Ovary (tissue), 9 donors: ENCODE measurements around the gene LGALS13. TPM values are rescaled to one million over a fixed set of nuclear protein-coding genes. Genes with fewer than 3 reads are reported as not detected.

Experiments
- DNase-seq, 5 donors: peaks; one replicate each; pipeline ENCODE4 v3.0.0-alpha.2; 2019 to 2020
- H3K27ac ChIP-seq, 2 donors: fragments of 200-600 bp; one replicate each; pipeline versions ENCODE4 v1.5.1 to v1.8.0; 2019 to 2022
- H3K27me3 ChIP-seq: fragments of 200-600 bp; one replicate; pipeline ENCODE4 v1.8.0; 2022
- H3K36me3 ChIP-seq: fragments of 200-600 bp; sonication (generic); one replicate; pipeline ENCODE4 v1.5.1; 2019
- H3K4me1 ChIP-seq: one replicate; pipeline ENCODE4 v1.8.1; 2013; ENCODE audit warnings: mild to moderate bottlenecking, moderate library complexity; ENCODE audit not compliant: insufficient read depth
- H3K4me3 ChIP-seq: fragments of 200-600 bp; sonication (generic); one replicate; pipeline ENCODE4 v1.5.1; 2017
- H3K9me3 ChIP-seq, 2 donors: fragments of 200-600 bp in 1 of 2; sonication (generic) in 1 of 2; one replicate each; pipeline versions ENCODE4 v1.5.1 to v1.8.1; 2013 to 2019; ENCODE audit warnings: mild to moderate bottlenecking in 1 of 2, moderate library complexity in 1 of 2
- EP300 ChIP-seq: sonication (generic); formaldehyde crosslinking; IDR thresholded peaks from one replicate; pipeline ENCODE4 v1.6.1; 2017; ENCODE audit warnings: antibody characterized with exemption
- POLR2A ChIP-seq: fragments of 450-650 bp; IDR thresholded peaks from one replicate; pipeline ENCODE4 v1.6.1; 2017; ENCODE audit warnings: antibody characterized with exemption, mild to moderate bottlenecking, moderate library complexity
- WGBS, 3 donors: extraction: QIAGEN DNeasy Blood & Tissue Kit in 1 of 3; methylation state at CpG; one replicate each; pipeline versions ENCODE4 v1.1.5 to v1.1.7; 2013 to 2017; 5-methylcytosine and 5-hydroxymethylcytosine counted together
- intact Hi-C, 4 donors: fragments of 100-400 bp; cut with DNase I; formaldehyde crosslinking; loops; one replicate each; pipeline versions ENCODE4 v1.11.0 to v1.15.1; 2022 to 2023
- polyA plus RNA-seq, 2 donors: library from polyadenylated mRNA; stranded (reverse); fragments of 200-250 nt in 1 of 2; fragments of 350-450 nt in 1 of 2; fragmentation: Illumina TruSeq in 1 of 2; extraction: RNeasy Lipid Tissue Mini Kit (QIAGEN cat#74804) in 1 of 2; gene quantifications; one replicate each; pipeline ENCODE4 v1.2.3, GENCODE V29; 2013 to 2014
- total RNA-seq, 7 donors: library from RNA; depleted of rRNA in 2 of 7; stranded (reverse); fragments of >200 nt in 2 of 7; fragmentation: NEBNext Ultra II Directional in 3 of 7; extraction: Animal tissue kit (Norgen Biotek cat#: 25700) in 3 of 7; gene quantifications; one replicate each; pipeline versions ENCODE4 v1.1.0 to v1.2.4, GENCODE V29; 2016 to 2023
- TF ChIP-seq, protein P1 (sequence below), 3 donors: fragments of 450-650 bp in 2 of 3; fragments of 200-600 bp in 1 of 3; IDR thresholded peaks; one replicate each; pipeline versions ENCODE4 v1.5.1 to v1.8.0; 2016 to 2022; ENCODE audit warnings: antibody characterized with exemption in 3 of 3, mild to moderate bottlenecking in 1 of 3
- donor health status: DM: no; HTN: no; CAD: no; lungs with moderate emphysema.
- donor health status: DM: no; HTN: no; CAD: no.
- donor health status: Bipolar disorder and iron deficiency.
- donor health status: DM: yes; HTN: yes; CAD: no.
- donor health status: DM: no; HTN: no; CAD: no.
- donor health status: DM: yes; HTN: yes; CAD: no.

LGALS13 gene
- total and polyA plus RNA-seq, 9 donors, result not detected

DNA sequence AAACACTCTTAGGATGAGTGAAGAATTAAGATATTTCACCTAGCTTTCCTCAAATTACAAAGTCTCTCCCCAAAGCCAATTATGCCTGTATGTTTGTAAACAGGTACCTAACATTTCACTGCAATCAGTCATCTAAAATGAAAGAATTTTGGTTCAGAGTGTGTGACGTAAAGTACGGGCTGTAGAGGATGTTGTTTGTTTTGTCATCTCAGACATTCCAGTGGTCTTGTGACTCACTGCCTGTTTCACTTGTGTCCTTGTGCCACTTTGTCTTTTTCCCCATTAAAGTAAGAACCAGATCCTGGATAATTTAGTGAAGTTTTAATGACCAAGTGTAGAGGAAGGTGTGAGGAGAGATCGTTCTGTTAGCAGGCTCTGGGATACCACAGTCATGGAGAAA, 33.7 kb upstream of the LGALS13 start:
- intact Hi-C loops, result no loop called here
- no peak for DNase-seq
- no peaks in the 10 kb centered on the region for H3K9me3 ChIP-seq
- TF ChIP-seq, protein P1, sequence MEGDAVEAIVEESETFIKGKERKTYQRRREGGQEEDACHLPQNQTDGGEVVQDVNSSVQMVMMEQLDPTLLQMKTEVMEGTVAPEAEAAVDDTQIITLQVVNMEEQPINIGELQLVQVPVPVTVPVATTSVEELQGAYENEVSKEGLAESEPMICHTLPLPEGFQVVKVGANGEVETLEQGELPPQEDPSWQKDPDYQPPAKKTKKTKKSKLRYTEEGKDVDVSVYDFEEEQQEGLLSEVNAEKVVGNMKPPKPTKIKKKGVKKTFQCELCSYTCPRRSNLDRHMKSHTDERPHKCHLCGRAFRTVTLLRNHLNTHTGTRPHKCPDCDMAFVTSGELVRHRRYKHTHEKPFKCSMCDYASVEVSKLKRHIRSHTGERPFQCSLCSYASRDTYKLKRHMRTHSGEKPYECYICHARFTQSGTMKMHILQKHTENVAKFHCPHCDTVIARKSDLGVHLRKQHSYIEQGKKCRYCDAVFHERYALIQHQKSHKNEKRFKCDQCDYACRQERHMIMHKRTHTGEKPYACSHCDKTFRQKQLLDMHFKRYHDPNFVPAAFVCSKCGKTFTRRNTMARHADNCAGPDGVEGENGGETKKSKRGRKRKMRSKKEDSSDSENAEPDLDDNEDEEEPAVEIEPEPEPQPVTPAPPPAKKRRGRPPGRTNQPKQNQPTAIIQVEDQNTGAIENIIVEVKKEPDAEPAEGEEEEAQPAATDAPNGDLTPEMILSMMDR (IDR thresholded peaks at IDR 0.05), result no peak
- TF ChIP-seq POLR2A, result no peak
- no peak for TF ChIP-seq EP300
- H3K4me3 ChIP-seq, result no peak overlapping the region
- H3K27ac ChIP-seq, result no peak overlapping the region
- no peaks in the 10 kb centered on the region for H3K4me1 ChIP-seq
- H3K27me3 ChIP-seq, result no peaks in the 10 kb centered on the region
- no peaks in the 10 kb centered on the region for H3K36me3 ChIP-seq
- WGBS, 3 donors, result 46 to 64% (median 53%) methylated on average over 3 of the region's 3 CpGs

DNA sequence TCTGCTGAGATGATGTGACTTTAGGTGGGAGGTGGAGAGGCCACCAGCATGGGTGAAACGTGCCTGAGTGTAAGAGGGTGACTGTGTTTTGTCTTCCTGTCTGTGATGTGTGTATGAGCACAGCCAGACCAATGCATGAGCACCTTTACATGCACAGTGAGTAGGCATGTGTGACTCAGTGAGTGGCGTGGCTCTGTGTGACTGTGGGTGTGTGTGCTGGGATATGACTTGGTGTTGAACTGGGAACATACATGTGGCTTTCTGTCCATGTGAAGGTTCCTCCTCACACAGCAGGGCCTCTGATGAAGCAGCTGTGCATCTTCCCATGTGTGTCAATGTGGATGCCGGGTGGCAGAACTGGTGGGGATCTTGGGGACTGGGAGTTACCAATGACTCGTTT, 19.9 kb upstream of the LGALS13 start:
- Histone ChIP-seq H3K27me3 (no peaks in the 10 kb centered on the region), H3K36me3 (no peaks in the 10 kb centered on the region), H3K9me3 (no peaks in the 10 kb centered on the region), H3K4me1 (no peaks in the 10 kb centered on the region), H3K27ac (no peak overlapping the region), H3K4me3 (no peak overlapping the region)
- 44 to 55% (median 55%) methylated on average over 4 of the region's 4 CpGs for WGBS, 3 donors
- DNase-seq, result no peak
- no peak for TF ChIP-seq EP300
- TF ChIP-seq POLR2A, result no peak
- TF ChIP-seq, protein P1 (IDR thresholded peaks at IDR 0.05), result no peak
- intact Hi-C loops, result no loop called here

DNA sequence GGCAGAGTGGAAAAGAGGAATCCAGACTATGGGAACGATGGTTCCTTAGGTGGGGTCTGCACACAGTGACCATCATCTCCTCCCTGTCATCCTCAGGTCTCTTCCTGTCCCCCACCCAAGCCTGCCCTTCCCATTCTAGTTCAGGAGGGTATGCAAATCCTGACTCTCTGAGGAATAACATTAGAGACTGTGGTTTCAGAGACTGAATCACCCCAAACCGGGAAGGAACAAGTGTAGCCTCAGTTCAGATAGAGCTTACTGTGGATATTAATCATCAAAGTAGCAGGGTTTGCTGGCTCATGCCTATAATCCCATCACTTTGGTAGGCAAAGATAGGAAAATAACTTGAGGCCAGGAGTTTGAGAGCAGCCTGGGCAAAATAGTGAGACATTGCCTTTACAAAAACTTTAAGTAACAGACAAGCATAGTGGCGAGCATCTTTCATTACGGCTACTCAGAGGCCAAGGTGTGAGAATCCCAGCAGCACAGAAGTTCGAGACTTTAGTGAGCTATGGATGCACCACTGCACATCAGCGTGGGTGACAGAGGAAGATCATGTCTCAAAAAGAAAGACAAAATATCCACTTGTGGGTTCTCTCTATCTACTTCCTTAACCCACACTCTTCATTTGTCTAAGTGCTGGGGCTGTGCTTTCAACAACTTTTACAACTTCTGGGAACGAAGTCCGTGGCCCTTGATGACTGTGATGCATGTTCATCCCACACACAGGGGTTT, 19.3 kb upstream of the LGALS13 start:
- TF ChIP-seq, protein P1 (IDR thresholded peaks at IDR 0.05), result no peak
- TF ChIP-seq EP300 (no peak), POLR2A (no peak)
- Histone ChIP-seq H3K27me3 (no peaks in the 10 kb centered on the region), H3K4me1 (no peaks in the 10 kb centered on the region), H3K27ac (no peak overlapping the region), H3K36me3 (no peaks in the 10 kb centered on the region), H3K9me3 (no peaks in the 10 kb centered on the region), H3K4me3 (no peak overlapping the region)
- DNase-seq, result no peak
- 56 to 66% (median 59%) methylated on average over 8 of the region's 8 CpGs for WGBS, 3 donors
- intact Hi-C loops, result no loop called here

DNA sequence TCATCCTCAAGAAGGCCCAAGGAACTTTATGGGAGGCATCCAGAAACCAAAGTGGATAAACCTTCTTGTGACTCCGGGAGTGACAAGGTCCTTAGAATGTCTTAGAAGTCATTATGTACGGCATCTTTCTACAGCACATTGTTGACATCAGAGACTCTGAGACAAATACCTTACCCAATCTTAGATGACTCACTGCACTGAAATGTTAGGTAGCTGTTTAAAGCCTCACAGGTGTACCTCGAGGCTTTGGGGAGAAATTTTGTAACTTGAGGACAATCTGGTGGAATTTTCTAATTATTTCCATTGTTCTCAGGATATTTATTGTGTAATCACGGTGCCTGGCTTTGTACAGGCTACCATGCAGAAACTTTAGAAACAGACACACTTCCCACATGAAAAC, 14.8 kb upstream of the LGALS13 start:
- Histone ChIP-seq H3K9me3 (no peaks in the 10 kb centered on the region), H3K4me1 (no peaks in the 10 kb centered on the region), H3K36me3 (no peaks in the 10 kb centered on the region), H3K27me3 (no peaks in the 10 kb centered on the region), H3K4me3 (no peak overlapping the region), H3K27ac (no peak overlapping the region)
- intact Hi-C loops, result no loop called here
- 56 to 57% (median 57%) methylated on average over 4 of the region's 4 CpGs for WGBS, 3 donors
- TF ChIP-seq, protein P1 (IDR thresholded peaks at IDR 0.05), result no peak
- TF ChIP-seq EP300 (no peak), POLR2A (no peak)
- DNase-seq, result no peak
